Measurements from ENCODE around the gene DNAJC17.

DNA sequence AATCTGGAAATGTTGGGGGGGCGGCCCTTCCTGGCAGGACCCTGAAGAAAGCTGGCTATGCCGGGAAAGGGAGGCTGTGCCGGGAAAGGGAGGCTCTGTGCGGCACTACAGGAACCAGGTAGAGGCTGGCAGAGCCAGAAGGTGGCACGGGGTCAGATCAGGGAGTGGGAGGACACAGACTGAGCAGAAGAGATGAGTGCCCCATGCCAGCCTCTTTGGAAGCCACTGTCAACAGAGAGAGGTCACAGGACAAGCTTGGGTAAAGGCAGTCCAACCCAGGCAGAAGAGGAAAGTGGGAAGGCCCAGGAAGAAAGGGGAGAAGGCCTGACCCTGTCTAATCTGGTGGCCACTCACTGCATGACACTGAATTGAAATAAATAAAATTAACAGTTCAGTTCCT, 36.0 kb downstream of the DNAJC17 start:
- TF ChIP-seq CTCF (IDR thresholded peaks at IDR 0.05) (no peak), POLR2A (IDR thresholded peaks at IDR 0.05) (no peak)
